Measurements from ENCODE around the gene EN2. TPM values are rescaled to one million over a fixed set of nuclear protein-coding genes. Genes with fewer than 3 reads are reported as not detected.

EN2 gene
- total and polyA plus RNA-seq, 4 donors: 0.02 to 0.06 (median 0.04) TPM; not detected in 1

DNA sequence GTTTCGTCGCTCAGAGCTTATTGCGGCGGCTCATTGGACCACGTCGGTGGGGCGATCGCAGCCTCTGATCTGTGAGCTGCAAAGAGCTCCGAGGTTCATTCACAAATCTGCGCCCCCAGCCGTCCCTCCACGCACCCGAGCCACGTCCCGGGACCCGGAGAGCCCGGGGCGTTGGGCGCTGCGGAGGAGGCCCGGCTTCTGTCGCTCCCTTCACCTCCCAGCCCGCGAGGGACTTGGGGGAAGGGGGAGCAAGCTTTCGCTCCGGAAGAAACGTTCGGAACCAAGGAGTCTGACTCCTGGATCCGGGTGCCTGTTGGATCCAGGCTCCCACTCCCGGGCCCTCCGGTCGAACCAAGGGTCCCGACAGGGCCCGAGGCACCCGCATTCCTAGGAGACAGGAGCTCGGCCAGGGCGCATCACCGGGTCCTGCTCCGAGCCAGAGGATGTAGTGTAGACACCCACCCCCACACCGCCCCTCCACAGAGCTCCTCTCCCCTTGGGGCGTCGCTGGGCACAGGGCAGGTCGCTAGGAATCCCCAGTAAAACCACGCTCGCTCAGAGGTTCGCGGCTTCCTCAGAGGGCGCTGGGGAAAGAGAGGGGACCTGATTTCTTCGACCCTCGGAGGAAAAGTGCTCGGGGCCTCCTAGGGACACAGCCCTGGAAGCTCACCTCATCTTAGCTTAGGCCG is 7.9 kb upstream of the EN2 start:
- TF ChIP-seq, protein P1, sequence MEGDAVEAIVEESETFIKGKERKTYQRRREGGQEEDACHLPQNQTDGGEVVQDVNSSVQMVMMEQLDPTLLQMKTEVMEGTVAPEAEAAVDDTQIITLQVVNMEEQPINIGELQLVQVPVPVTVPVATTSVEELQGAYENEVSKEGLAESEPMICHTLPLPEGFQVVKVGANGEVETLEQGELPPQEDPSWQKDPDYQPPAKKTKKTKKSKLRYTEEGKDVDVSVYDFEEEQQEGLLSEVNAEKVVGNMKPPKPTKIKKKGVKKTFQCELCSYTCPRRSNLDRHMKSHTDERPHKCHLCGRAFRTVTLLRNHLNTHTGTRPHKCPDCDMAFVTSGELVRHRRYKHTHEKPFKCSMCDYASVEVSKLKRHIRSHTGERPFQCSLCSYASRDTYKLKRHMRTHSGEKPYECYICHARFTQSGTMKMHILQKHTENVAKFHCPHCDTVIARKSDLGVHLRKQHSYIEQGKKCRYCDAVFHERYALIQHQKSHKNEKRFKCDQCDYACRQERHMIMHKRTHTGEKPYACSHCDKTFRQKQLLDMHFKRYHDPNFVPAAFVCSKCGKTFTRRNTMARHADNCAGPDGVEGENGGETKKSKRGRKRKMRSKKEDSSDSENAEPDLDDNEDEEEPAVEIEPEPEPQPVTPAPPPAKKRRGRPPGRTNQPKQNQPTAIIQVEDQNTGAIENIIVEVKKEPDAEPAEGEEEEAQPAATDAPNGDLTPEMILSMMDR (IDR thresholded peaks at IDR 0.05; ENCODE audit: control extremely low read depth, extremely low read depth): no peak
- 1 to 4% methylated on average over 50 to 52 of the region's 52 CpGs for WGBS, 2 donors
- ATAC-seq (ENCODE audit: insufficient read depth, low FRiP score) (no peak), DNase-seq (no peak)
- Histone ChIP-seq H3K9ac (ENCODE audit: insufficient read depth in 1 of 2, low read length in 2 of 2) (no peak overlapping the region), H3K36me3 (ENCODE audit: control insufficient read depth in 4 of 4, insufficient read depth in 4 of 4, low read length in 4 of 4) (no peaks in the 10 kb centered on the region), H3K9me3 (ENCODE audit: control insufficient read depth in 4 of 4, insufficient read depth in 3 of 4, low read length in 3 of 4) (peaks cover 0 to 11% (median 0%) of the 10 kb centered on the region in 4 donors), H3K4me1 (ENCODE audit: control insufficient read depth in 5 of 5, insufficient read depth in 5 of 5, low read length in 5 of 5) (peaks cover 0 to 11% (median 0%) of the 10 kb centered on the region in 5 donors), H3K27me3 (ENCODE audit: control insufficient read depth in 3 of 3, insufficient read depth in 3 of 3, low read length in 2 of 3) (peaks cover 29 to 94% (median 76%) of the 10 kb centered on the region in 3 donors), H3K4me3 (no peak overlapping the region), H3K27ac (ENCODE audit: low read depth in 1 of 2, low read length in 1 of 2) (no peak overlapping the region)

DNA sequence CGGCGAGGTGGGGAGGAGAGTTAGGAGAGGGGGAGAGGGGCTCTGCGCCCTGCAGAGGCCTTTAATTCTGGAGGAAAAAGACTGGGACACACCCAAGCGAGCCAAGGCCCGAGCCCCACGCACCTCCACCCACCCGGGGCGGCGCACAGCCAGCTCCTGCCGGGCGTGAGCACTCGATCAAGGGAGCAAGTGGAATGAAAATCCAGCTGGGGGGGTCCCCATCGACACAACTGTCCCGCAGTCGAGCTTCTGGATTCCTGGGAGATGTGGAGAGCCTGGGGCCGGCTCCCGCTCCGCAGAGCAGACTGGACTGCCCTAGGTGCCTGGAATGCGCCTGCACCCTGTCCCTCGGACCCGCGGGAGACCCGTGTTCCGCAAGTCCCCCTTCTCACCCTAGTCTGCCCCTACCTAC is 7.4 kb upstream of the EN2 start:
- H3K4me3 ChIP-seq: no peak overlapping the region
- H3K4me1 ChIP-seq (ENCODE audit: control insufficient read depth in 5 of 5, insufficient read depth in 5 of 5, low read length in 5 of 5): peaks cover 0 to 11% (median 0%) of the 10 kb centered on the region in 5 donors
- TF ChIP-seq, protein P1 (IDR thresholded peaks at IDR 0.05; ENCODE audit: control extremely low read depth, extremely low read depth): no peak
- H3K9me3 ChIP-seq (ENCODE audit: control insufficient read depth in 4 of 4, insufficient read depth in 3 of 4, low read length in 3 of 4): peaks cover 0 to 11% (median 0%) of the 10 kb centered on the region in 4 donors
- no peak overlapping the region for H3K27ac ChIP-seq (ENCODE audit: low read depth in 1 of 2, low read length in 1 of 2)
- DNase-seq (no peak), ATAC-seq (ENCODE audit: insufficient read depth, low FRiP score) (no peak)
- H3K36me3 ChIP-seq (ENCODE audit: control insufficient read depth in 4 of 4, insufficient read depth in 4 of 4, low read length in 4 of 4): no peaks in the 10 kb centered on the region
- no peak overlapping the region for H3K9ac ChIP-seq (ENCODE audit: insufficient read depth in 1 of 2, low read length in 2 of 2)
- H3K27me3 ChIP-seq (ENCODE audit: control insufficient read depth in 3 of 3, insufficient read depth in 3 of 3, low read length in 2 of 3): peaks cover 30 to 95% (median 76%) of the 10 kb centered on the region in 3 donors
- 2 to 4% methylated on average over 19 to 24 of the region's 24 CpGs for WGBS, 2 donors

DNA sequence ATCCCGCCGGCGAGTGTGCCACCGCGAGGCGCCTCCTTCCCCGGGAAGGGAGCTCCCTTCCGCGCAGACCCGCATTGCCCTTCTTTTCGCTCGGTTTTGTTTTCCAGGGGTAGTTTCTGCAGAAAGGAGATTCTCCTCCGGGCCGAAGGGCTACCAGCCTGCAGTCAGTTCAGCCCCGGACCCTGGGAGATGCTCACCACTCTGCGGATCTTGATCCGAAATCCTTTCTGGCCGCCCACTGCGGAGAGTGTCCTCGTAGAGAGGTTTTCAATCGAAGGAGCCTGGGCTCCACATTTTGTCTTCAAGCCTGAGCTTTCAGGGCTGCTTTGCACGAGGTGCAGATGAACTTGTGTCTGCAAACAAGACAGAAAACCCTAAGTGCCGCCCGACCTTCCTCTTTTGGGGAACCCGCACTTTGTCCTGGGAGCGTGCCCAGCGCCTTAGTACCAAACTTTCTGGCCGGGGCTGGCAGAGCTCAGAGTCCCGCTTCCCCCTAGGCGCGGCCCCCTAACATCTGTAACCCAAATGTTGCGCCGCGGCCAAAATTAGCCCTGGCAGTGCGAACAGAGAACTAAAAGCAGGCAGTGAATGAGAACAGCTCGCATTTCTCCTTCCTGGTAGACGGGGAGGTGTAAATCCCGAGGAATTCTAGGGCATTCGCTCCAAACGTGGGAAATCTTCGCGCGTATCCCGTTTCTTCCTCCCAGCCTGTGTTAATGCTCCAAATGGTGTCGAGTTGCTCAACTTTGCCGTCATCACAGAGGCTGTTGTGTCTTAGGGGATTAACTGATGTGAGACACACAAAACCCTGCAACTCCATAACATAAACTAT is 6.7 kb upstream of the EN2 start:
- Histone ChIP-seq H3K9ac (ENCODE audit: insufficient read depth in 1 of 2, low read length in 2 of 2) (no peak overlapping the region), H3K27me3 (ENCODE audit: control insufficient read depth in 3 of 3, insufficient read depth in 3 of 3, low read length in 2 of 3) (peaks cover 30 to 98% (median 77%) of the 10 kb centered on the region in 3 donors), H3K9me3 (ENCODE audit: control insufficient read depth in 4 of 4, insufficient read depth in 3 of 4, low read length in 3 of 4) (peaks cover 0 to 11% (median 0%) of the 10 kb centered on the region in 4 donors), H3K4me3 (no peak overlapping the region), H3K4me1 (ENCODE audit: control insufficient read depth in 5 of 5, insufficient read depth in 5 of 5, low read length in 5 of 5) (peaks cover 0 to 11% (median 0%) of the 10 kb centered on the region in 5 donors), H3K36me3 (ENCODE audit: control insufficient read depth in 4 of 4, insufficient read depth in 4 of 4, low read length in 4 of 4) (no peaks in the 10 kb centered on the region), H3K27ac (ENCODE audit: low read depth in 1 of 2, low read length in 1 of 2) (no peak overlapping the region)
- ATAC-seq (ENCODE audit: insufficient read depth, low FRiP score) (no peak), DNase-seq (no peak)
- TF ChIP-seq, protein P1 (IDR thresholded peaks at IDR 0.05; ENCODE audit: control extremely low read depth, extremely low read depth): no peak
- 2 to 3% methylated on average over 42 to 46 of the region's 46 CpGs for WGBS, 2 donors
